ENCODE data around the gene XYLT1. TPM values are rescaled to one million over a fixed set of nuclear protein-coding genes. Genes with fewer than 3 reads are reported as not detected.

XYLT1 gene
- total RNA-seq, 1 experiment from 2014 or later, result 14.5 TPM

GRCh38 chr16:17343028-17343427 is 127.7 kb downstream of the XYLT1 start:
- H4K8ac ChIP-seq (replicated peaks; ENCODE audit: insufficient read length, low read depth, low read length), result no peak overlapping the region
- no peak for DNase-seq
- no peak overlapping the region for H3K4me3 Mint-ChIP-seq
- no peak overlapping the region for H3K4me2 ChIP-seq (ENCODE audit: insufficient read depth, insufficient read length, low read length)
- H3K27me3 Mint-ChIP-seq (ENCODE audit: low read depth), result no peaks in the 10 kb centered on the region; the same call in 1 of the 2 replicates
- no peak overlapping the region for H3K23ac ChIP-seq (ENCODE audit: insufficient read length, low read depth, low read length)
- no peak overlapping the region for H3K9ac ChIP-seq (ENCODE audit: extremely low read depth, insufficient read length, low read length)
- no peak overlapping the region for H2BK20ac ChIP-seq (ENCODE audit: low read depth, low read length, poor library complexity, severe bottlenecking)
- H2AFZ ChIP-seq (ENCODE audit: low read length), result no peak overlapping the region
- H3K79me1 ChIP-seq (ENCODE audit: insufficient read depth, low read depth, low read length, poor library complexity, severe bottlenecking), result no peaks in the 10 kb centered on the region
- no peak overlapping the region for H3K14ac ChIP-seq (ENCODE audit: insufficient read depth, low read length)
- H3K27ac ChIP-seq (ENCODE audit: insufficient read length, low read depth, low read length), result no peak overlapping the region
- H3K27me3 ChIP-seq (ENCODE audit: insufficient read depth, low read length), result no peaks in the 10 kb centered on the region
- H3K36me3 Mint-ChIP-seq (ENCODE audit: insufficient read depth in 1 of 3, low read depth in 3 of 3), result peaks cover 0 to under 1% (median 0%) of the 10 kb centered on the region in 3 experiments; a peak in 2 of 7 replicates
- H3K79me2 ChIP-seq (ENCODE audit: insufficient read depth, low read length), result no peaks in the 10 kb centered on the region
- H2AK5ac ChIP-seq (ENCODE audit: insufficient read length, low read length), result no peak overlapping the region
- no peak overlapping the region for H2BK12ac ChIP-seq (ENCODE audit: insufficient read length, low read depth, low read length)
- H3K9me3 ChIP-seq (ENCODE audit: control insufficient read depth, low read depth, low read length), result no peaks in the 10 kb centered on the region
- H2BK5ac ChIP-seq (ENCODE audit: insufficient read length, low read length), result no peak overlapping the region
- WGBS (ENCODE audit: extremely low coverage, insufficient read length, low lambda C conversion rate), result no CpG with 5 or more reads among the region's 10 CpGs
- H3K23me2 ChIP-seq (ENCODE audit: insufficient read length, low read depth, low read length, poor library complexity, severe bottlenecking), result no peaks in the 10 kb centered on the region
- H3K4me1 Mint-ChIP-seq, result no peaks in the 10 kb centered on the region; a peak in 1 of 4 replicates
- no peak overlapping the region for H3T11ph ChIP-seq (ENCODE audit: low read length)
- H2BK15ac ChIP-seq (ENCODE audit: low read depth, low read length), result no peak overlapping the region
- no peaks in the 10 kb centered on the region for H4K20me1 ChIP-seq (ENCODE audit: control insufficient read depth, insufficient read depth, insufficient read length)
- H3K4me1 ChIP-seq (ENCODE audit: insufficient read depth, low read length), result no peaks in the 10 kb centered on the region
- no peak overlapping the region for H3K4ac ChIP-seq (ENCODE audit: low read depth, low read length)
- H4K91ac ChIP-seq (ENCODE audit: insufficient read length, low read depth, low read length), result no peak overlapping the region
- H4K5ac ChIP-seq (ENCODE audit: insufficient read length, low read depth, low read length), result no peak overlapping the region
- no peak overlapping the region for H2BK120ac ChIP-seq (ENCODE audit: low read depth, low read length, poor library complexity, severe bottlenecking)
- no peak overlapping the region for H3K27ac Mint-ChIP-seq
- H3K9me3 Mint-ChIP-seq, result no peaks in the 10 kb centered on the region
- no peak for TF ChIP-seq CTCF (conservative IDR thresholded peaks at IDR 0.05)
- H3K56ac ChIP-seq (ENCODE audit: insufficient read length, low read depth, low read length), result no peak overlapping the region
- H3K18ac ChIP-seq (ENCODE audit: insufficient read length, low read depth, low read length), result no peak overlapping the region

Data from H9 (cell line).